RWPE2 (cell line): ENCODE measurements around the gene ATP1B4.

ENCODE experiments used
- ATAC-seq: fragments of 200-7000 bp; cut with Tn5 transposase; 3 replicates; pipeline ENCODE4 v1.9.1; 2021; ENCODE audit warnings: low read depth
- DNase-seq: peaks from one replicate; pipeline ENCODE4 v3.0.0-alpha.2; 2020; ENCODE audit warnings: low spot score
- H3K27ac ChIP-seq: fragments of 450-650 bp; 2 replicates; pipeline ENCODE4 v1.5.1; 2017; ENCODE audit warnings: mild to moderate bottlenecking; ENCODE audit not compliant: poor library complexity, severe bottlenecking
- H3K27me3 ChIP-seq: fragments of 250-450 bp; sonication (Bioruptor Pico); 2 replicates; pipeline ENCODE4 v1.5.1; 2021; ENCODE audit warnings: mild to moderate bottlenecking, moderate library complexity; ENCODE audit not compliant: insufficient read depth, poor library complexity, severe bottlenecking
- H3K36me3 ChIP-seq: fragments of 250-450 bp; sonication (Bioruptor Pico); 2 replicates; pipeline ENCODE4 v1.5.1; 2020; ENCODE audit warnings: low read depth, mild to moderate bottlenecking, moderate library complexity
- H3K4me1 ChIP-seq: fragments of 250-450 bp; sonication (Bioruptor Pico); 2 replicates; pipeline ENCODE4 v1.5.1; 2021; ENCODE audit warnings: mild to moderate bottlenecking, moderate library complexity; ENCODE audit not compliant: insufficient read depth, poor library complexity, severe bottlenecking
- H3K4me3 ChIP-seq: fragments of 250-450 bp; sonication (Bioruptor Pico); 2 replicates; pipeline ENCODE4 v1.5.1; 2021; ENCODE audit warnings: mild to moderate bottlenecking, moderate library complexity; ENCODE audit not compliant: severe bottlenecking
- H3K9me3 ChIP-seq: fragments of 250-450 bp; sonication (Bioruptor Pico); 2 replicates; pipeline ENCODE4 v1.5.1; 2021; ENCODE audit warnings: mild to moderate bottlenecking, moderate library complexity; ENCODE audit not compliant: severe bottlenecking
- CTCF ChIP-seq: fragments of 450-650 bp; IDR thresholded peaks from one replicate; pipeline ENCODE4 v1.5.1; 2017; ENCODE audit warnings: mild to moderate bottlenecking, moderate library complexity; ENCODE audit not compliant: poor library complexity, severe bottlenecking

ATP1B4 gene

DNA sequence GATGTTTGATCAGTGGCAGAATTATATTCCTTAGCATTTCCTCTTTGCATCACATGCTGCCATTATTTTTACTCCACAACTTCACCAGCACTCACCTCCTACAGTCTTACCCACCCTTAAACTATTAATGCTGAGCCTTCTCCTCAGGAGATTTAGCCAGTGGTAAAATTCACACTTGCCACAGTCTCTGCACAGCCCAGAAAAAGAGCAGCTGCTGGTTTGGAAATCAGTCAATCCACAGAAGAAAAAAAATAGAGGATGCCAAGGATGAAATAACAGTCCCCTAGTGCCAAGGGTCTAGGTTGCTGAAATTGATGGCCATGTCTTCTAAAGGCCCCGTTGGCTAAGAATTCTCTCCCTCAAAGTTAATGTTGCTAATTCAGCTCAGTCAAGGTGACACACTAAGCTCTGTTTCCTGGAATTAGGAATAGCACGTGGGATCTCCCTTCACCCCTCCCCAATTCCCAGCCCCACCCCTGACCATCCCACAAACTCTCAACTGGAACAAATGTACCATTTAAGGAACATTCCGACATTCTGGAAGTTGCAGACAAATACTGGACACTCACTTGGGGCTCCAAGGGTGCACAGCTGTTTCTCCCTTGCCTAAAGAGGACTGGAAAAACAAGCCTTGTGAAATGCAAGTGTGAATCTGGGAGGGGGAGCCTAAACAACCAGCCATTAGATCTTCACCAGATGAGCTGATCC lies 5.7 kb downstream of the ATP1B4 start:
- Histone ChIP-seq H3K4me1 (no peaks in the 10 kb centered on the region), H3K27me3 (no peaks in the 10 kb centered on the region), H3K9me3 (no peaks in the 10 kb centered on the region), H3K27ac (no peak overlapping the region), H3K36me3 (no peaks in the 10 kb centered on the region), H3K4me3 (no peak overlapping the region)
- TF ChIP-seq CTCF: no peak
- ATAC-seq (no peak), DNase-seq (no peak)

DNA sequence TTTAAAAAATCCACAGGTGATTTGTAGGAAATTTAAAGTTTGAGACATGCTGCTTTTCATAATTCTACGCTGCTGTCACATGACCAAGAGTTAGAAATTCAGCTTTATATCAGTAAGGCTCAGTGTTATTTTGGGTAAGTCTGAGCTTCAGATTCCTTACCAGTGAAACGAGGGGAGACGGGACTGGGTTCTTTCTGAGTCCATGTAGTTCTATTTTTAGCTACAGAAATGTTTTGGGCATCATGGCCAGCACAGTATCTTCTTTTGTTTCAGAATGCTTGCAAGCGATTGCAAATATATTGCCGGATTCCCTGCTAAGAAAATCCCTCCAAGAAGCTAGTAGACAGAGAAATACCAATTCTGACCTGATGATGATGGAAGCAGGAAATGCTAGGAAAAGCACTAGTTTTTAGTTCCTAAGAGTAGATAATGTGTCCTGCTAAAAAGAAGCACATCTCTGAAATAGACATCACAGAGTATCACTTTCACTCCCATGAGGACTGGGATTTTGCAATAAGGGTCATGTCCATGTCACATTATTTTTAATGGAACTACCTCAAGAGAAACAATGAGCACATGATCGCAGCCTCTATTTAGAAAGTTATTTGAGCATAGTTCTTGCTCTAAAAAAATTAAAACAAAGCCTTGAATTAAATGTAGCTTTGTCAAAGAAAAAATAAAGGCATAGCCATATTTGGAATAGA lies 10.9 kb downstream of the ATP1B4 start:
- no peaks in the 10 kb centered on the region for H3K36me3 ChIP-seq
- no peak overlapping the region for H3K4me3 ChIP-seq
- no peak for DNase-seq
- no peak for TF ChIP-seq CTCF
- H3K9me3 ChIP-seq: no peaks in the 10 kb centered on the region
- ATAC-seq: no peak
- no peaks in the 10 kb centered on the region for H3K27me3 ChIP-seq
- no peaks in the 10 kb centered on the region for H3K4me1 ChIP-seq
- H3K27ac ChIP-seq: no peak overlapping the region

DNA sequence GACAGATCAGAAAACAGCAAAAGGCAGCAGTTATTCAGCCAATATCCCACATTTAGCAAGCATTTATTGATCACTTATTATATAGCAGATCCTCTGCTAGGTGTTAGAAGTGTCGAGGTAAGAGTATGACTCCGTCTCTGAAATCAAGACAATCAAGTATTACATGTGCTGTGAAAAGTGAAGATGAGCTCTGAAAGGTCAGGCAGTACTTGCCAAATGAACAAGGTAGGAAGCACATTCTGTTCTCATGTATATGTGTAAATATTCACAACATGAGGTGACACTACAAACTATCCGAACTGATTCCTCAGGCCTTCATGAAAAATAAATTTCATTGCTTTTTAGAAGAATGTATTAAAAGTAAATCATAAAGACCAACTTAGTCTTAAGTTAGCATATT lies 15.3 kb downstream of the ATP1B4 start:
- H3K4me3 ChIP-seq: no peak overlapping the region
- no peaks in the 10 kb centered on the region for H3K36me3 ChIP-seq
- no peaks in the 10 kb centered on the region for H3K4me1 ChIP-seq
- no peaks in the 10 kb centered on the region for H3K27me3 ChIP-seq
- H3K9me3 ChIP-seq: no peaks in the 10 kb centered on the region
- ATAC-seq (no peak), DNase-seq (no peak)
- no peak overlapping the region for H3K27ac ChIP-seq
- no peak for TF ChIP-seq CTCF

- ATAC-seq: no peak
- no peak for DNase-seq
Measured at GRCh38 chrX:120377715-120378114, 15.8 kb downstream of the ATP1B4 start.

More at GRCh38 chrX:120377715-120378114, 15.8 kb downstream of the ATP1B4 start:
- no peak for TF ChIP-seq CTCF
- Histone ChIP-seq H3K4me3 (no peak overlapping the region), H3K36me3 (no peaks in the 10 kb centered on the region), H3K9me3 (no peaks in the 10 kb centered on the region), H3K27ac (no peak overlapping the region), H3K27me3 (no peaks in the 10 kb centered on the region), H3K4me1 (no peaks in the 10 kb centered on the region)
